BLaER1 treated with 17β-estradiol and CSF1 and Interleukin-3, amounts not matched to agents 10 nM and 100 nM (cell line): Measurements from ENCODE around the gene HAND2.
A peak's percentile ranks its signal among the peaks of the same experiment; 100 is the strongest.

Experiments used
- H3K27ac ChIP-seq, 11 experiments: shearing (Covaris generic); formaldehyde crosslinking; 2 replicates each; pipeline ENCODE4 v1.8.1; 2022
- H3K27me3 ChIP-seq, 11 experiments: shearing (Covaris generic); formaldehyde crosslinking; 2 replicates each; pipeline ENCODE4 v1.8.1; 2022
- H3K36me3 ChIP-seq, 11 experiments: shearing (Covaris generic); formaldehyde crosslinking; 2 replicates each; pipeline ENCODE4 v1.8.1; 2022
- H3K4me1 ChIP-seq, 10 experiments: shearing (Covaris generic); formaldehyde crosslinking; 2 replicates each; pipeline ENCODE4 v1.8.1; 2022
- H3K4me2 ChIP-seq, 11 experiments: shearing (Covaris generic); formaldehyde crosslinking; 2 replicates each; pipeline ENCODE4 v1.8.1; 2022
- H3K4me3 ChIP-seq, 10 experiments: shearing (Covaris generic); formaldehyde crosslinking; 2 replicates each; pipeline ENCODE4 v1.8.1; 2022
- H3K9ac ChIP-seq, 11 experiments: shearing (Covaris generic); formaldehyde crosslinking; 2 replicates each; pipeline ENCODE4 v1.8.1; 2022
- H3K9me3 ChIP-seq, 11 experiments: shearing (Covaris generic); formaldehyde crosslinking; replicated peaks in 1 of 11; 2 replicates each; pipeline ENCODE4 v1.8.1; 2022
- H4K20me1 ChIP-seq, 11 experiments: shearing (Covaris generic); formaldehyde crosslinking; 2 replicates each; pipeline ENCODE4 v1.8.1; 2022
- Cebpa-rat ChIP-seq, 11 experiments: shearing (Covaris generic); IDR thresholded peaks; 2 replicates each; pipeline ENCODE4 v1.8.1; 2022

Gene HAND2

DNA sequence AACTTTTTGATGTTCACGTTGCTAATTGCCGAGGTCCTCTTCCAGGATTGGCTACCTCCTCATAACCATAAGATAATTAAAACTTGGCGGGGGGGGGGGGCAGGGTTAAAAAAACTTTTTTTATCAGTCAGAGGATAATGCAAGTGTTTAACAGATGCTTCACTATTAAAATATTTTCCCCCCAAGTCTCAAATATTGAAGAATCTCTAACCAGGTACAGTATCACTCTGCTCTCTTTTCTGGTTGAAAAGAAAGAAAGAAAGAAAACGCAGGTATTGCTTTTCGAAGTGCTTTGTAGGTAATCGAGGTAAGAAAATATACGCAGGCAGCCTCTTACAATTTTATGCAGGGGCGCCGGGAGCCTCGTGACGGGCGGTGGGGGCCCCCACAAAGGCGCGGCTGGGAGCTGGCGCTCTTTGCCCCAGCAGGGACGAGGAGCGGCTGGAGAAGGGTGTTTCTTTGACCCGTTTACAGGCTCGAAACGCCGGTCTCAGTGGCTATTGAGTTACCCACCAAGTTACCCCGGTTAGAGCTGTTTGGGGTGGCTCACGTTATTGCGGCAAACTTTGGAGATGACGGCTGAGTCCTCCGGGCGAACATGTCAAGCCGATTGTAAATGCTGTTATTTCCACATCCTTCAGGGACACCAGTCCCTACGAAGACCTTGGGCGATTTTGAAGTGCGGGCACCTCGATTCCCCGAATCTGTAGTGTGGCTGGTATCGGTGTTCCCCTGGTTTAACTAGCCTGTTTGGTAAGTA, 477 bp upstream of the HAND2 start:
- Histone ChIP-seq H3K9me3 (peaks cover 62 to 71% (median 68%) of the 10 kb centered on the region in 11 experiments), H3K27ac (no peak overlapping the region), H3K9ac (no peak overlapping the region), H3K4me3 (no peak overlapping the region; a peak in 1 of 20 replicates), H4K20me1 (no peaks in the 10 kb centered on the region), H3K36me3 (no peaks in the 10 kb centered on the region), H3K4me1 (no peaks in the 10 kb centered on the region), H3K27me3 (peaks cover 35 to 73% (median 47%) of the 10 kb centered on the region in 11 experiments), H3K4me2 (no peak overlapping the region)
- no peak for TF ChIP-seq Cebpa-rat (IDR thresholded peaks at IDR 0.05)

DNA sequence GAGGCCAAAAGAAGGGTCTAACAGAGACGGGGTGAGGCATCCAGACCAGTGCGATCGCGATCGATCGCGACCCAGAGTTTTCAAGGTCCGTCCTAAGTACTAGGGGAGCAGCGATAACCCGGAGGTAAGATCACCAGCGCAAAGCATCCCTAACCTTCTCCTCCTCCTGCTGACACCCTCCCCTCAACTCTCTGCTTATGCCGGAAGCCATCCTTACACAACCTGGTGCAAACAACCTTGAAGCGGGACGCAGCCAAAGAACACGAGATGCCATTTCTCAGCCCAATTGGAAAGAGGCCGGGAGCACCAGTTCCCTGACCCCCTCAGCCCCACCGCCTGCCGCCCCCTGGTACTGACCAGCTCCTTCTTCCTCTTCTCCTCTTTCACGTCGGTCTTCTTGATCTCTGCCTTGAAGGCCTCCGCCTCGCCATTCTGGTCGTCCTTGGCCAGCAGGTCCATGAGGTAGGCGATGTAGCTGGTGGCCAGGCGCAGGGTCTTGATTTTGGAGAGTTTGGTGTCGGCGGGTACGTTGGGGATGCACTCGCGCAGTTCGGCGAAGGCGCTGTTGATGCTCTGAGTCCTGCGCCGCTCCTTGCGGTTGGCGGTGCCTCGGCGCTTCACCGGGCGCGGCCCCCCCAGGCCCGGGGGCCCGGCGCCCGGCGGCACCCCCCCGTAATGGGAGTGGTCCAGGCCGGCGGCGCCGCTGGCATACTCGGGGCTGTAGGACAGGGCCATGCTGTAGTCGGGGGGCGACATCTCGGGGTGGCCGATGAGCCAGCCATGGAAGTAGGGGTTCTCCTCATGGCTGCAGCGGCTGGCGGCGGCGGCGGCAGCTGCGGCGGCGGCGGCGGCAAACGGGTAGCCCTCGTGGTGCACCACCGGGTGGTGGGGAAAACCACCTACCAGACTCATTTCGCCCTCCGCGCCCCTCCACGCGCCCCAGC, 1.4 kb downstream of the HAND2 start:
- Histone ChIP-seq H3K4me1 (no peaks in the 10 kb centered on the region), H3K9ac (no peak overlapping the region), H3K27me3 (peaks cover 40 to 79% (median 55%) of the 10 kb centered on the region in 11 experiments), H3K4me2 (no peak overlapping the region), H4K20me1 (no peaks in the 10 kb centered on the region), H3K36me3 (no peaks in the 10 kb centered on the region), H3K4me3 (peak overlapping the region in 4 of 10 experiments; percentile 14 to 28 (median 22); a peak in 3 of 20 replicates), H3K9me3 (peaks cover 80 to 90% (median 86%) of the 10 kb centered on the region in 11 experiments), H3K27ac (no peak overlapping the region)
- no peak for TF ChIP-seq Cebpa-rat (IDR thresholded peaks at IDR 0.05)

DNA sequence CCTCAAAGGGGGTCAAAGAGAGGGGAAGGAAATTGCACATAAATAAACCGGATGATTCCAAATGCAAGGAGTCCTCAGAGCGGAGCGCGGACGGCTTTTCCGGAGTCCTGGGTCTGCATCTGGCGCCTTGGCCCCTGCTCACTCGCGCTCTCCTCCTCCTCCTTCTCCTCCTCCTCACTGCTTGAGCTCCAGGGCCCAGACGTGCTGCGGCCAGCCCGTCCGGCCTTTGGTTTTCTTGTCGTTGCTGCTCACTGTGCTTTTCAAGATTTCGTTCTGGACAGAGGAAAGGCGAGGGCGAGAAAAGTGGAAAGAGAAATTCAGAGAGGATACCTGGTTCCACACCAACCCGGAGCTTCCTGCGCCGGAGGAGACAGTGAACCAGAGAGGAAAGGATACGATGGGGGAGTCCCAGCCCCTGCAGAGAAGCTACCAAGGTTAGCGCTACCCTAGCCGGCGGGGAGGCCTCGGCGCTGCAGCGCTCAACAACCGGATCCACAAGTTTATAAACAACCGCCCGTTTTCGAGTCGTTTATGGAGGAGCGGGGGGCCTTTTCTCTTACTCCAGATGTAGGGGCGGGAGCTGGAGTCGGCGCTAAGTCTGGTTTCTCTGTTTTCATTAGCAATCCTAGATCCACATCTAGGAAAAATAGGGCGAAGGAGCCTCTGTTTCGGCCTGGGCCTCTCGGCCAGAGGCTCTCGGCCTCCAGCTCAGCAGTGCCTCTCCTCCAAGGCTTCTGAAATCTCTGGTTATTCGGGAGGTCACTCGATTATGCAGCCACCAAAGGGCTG, 2.7 kb downstream of the HAND2 start:
- Histone ChIP-seq H3K4me1 (no peaks in the 10 kb centered on the region), H3K27me3 (peaks cover 40 to 81% (median 55%) of the 10 kb centered on the region in 11 experiments), H3K4me2 (no peak overlapping the region), H3K4me3 (no peak overlapping the region), H3K9ac (no peak overlapping the region), H3K27ac (no peak overlapping the region), H4K20me1 (no peaks in the 10 kb centered on the region), H3K36me3 (0 out of 22 replicates have a peak, but pooled peaks cover 0 to 2% (median 0%) of the 10 kb centered on the region in 11 experiments), H3K9me3 (peaks cover 94 to 100% (median 98%) of the 10 kb centered on the region in 11 experiments)
- no peak for TF ChIP-seq Cebpa-rat (IDR thresholded peaks at IDR 0.05)

GRCh38 chr4:173526724-173527102, 3.3 kb downstream of the HAND2 start:
- H3K36me3 ChIP-seq = 0 out of 22 replicates have a peak, but pooled peaks cover 0 to 3% (median 0%) of the 10 kb centered on the region in 11 experiments
- H4K20me1 ChIP-seq = no peaks in the 10 kb centered on the region
- no peaks in the 10 kb centered on the region for H3K4me1 ChIP-seq
- H3K27ac ChIP-seq = no peak overlapping the region
- H3K9me3 ChIP-seq = peaks cover 98 to 100% (median 99%) of the 10 kb centered on the region in 11 experiments
- H3K4me2 ChIP-seq = no peak overlapping the region
- no peak for TF ChIP-seq Cebpa-rat (IDR thresholded peaks at IDR 0.05)
- no peak overlapping the region for H3K4me3 ChIP-seq
- peaks cover 40 to 80% (median 55%) of the 10 kb centered on the region in 11 experiments for H3K27me3 ChIP-seq
- no peak overlapping the region for H3K9ac ChIP-seq

GRCh38 chr4:173526027-173526482, 4.0 kb downstream of the HAND2 start:
- H3K27ac ChIP-seq = no peak overlapping the region
- TF ChIP-seq Cebpa-rat (IDR thresholded peaks at IDR 0.05) = no peak
- peaks cover 97 to 100% (median 99%) of the 10 kb centered on the region in 11 experiments for H3K9me3 ChIP-seq
- H3K4me3 ChIP-seq = no peak overlapping the region
- H3K27me3 ChIP-seq = peaks cover 40 to 74% (median 55%) of the 10 kb centered on the region in 11 experiments
- H4K20me1 ChIP-seq = no peaks in the 10 kb centered on the region
- H3K4me2 ChIP-seq = no peak overlapping the region
- H3K9ac ChIP-seq = no peak overlapping the region
- 0 out of 22 replicates have a peak, but pooled peaks cover 0 to 3% (median 0%) of the 10 kb centered on the region in 11 experiments for H3K36me3 ChIP-seq
- H3K4me1 ChIP-seq = no peaks in the 10 kb centered on the region

DNA sequence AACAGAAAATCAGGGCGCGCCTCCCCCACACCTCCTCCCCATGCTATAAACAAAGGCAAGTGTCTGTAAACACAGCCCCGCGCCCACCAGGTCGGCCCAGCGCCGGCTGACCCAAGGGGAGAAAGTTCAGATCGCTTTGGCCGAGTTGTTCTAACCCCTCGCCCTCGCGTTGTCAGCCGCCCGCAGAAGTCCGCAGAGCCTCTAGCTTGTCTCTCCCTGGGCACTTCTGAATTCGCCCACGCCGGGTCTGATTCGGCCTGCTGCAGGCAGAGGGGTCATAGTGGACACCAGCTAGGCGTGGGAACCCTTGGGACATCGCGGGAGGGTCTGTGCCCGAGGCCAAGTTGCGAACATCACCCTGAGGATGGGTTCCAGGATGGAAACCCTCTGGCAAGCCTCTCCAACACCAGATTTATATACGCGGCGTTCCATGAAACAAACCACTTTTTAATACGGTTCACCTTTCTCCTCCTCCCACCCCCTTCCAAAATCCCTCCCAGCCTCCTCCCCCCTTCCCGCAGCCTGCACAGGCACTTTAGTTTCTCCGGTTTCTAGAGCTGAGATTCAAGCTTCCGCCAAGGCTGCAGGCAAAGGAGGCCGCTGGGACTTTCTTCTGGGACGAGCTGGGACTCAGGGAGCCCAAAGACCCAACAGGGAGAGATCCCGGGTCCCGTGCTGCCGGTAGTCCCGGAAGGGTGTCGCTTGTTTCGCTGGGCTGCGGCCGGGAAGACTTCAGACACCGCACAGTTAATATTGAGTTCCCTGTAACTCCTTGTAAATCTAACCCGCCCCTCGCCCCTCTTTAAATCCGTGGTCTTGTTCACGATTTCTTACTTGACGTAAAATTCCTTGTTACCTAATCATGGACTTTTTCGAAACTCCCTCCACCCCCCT, 4.7 kb downstream of the HAND2 start:
- Histone ChIP-seq H3K9me3 (peaks cover 90 to 96% (median 94%) of the 10 kb centered on the region in 11 experiments), H4K20me1 (no peaks in the 10 kb centered on the region), H3K27me3 (peaks cover 40 to 67% (median 53%) of the 10 kb centered on the region in 11 experiments), H3K4me2 (no peak overlapping the region), H3K36me3 (0 out of 22 replicates have a peak, but pooled peaks cover 0 to 3% (median 0%) of the 10 kb centered on the region in 11 experiments), H3K9ac (no peak overlapping the region), H3K4me3 (no peak overlapping the region), H3K4me1 (no peaks in the 10 kb centered on the region; a peak in 1 of 20 replicates), H3K27ac (no peak overlapping the region)
- no peak for TF ChIP-seq Cebpa-rat (IDR thresholded peaks at IDR 0.05)

- peaks cover 40 to 63% (median 55%) of the 10 kb centered on the region in 11 experiments for H3K27me3 ChIP-seq
- no peak overlapping the region for H3K4me2 ChIP-seq
These were observed 5.6 kb downstream of the HAND2 start for GRCh38 chr4:173524218-173525117.

More at GRCh38 chr4:173524218-173525117, 5.6 kb downstream of the HAND2 start:
- TF ChIP-seq Cebpa-rat (IDR thresholded peaks at IDR 0.05) = no peak
- H3K4me1 ChIP-seq = no peaks in the 10 kb centered on the region; a peak in 2 of 20 replicates
- H4K20me1 ChIP-seq = no peaks in the 10 kb centered on the region
- peaks cover 82 to 91% (median 89%) of the 10 kb centered on the region in 11 experiments for H3K9me3 ChIP-seq
- H3K4me3 ChIP-seq = no peak overlapping the region
- no peak overlapping the region for H3K9ac ChIP-seq
- no peak overlapping the region for H3K27ac ChIP-seq
- 0 out of 22 replicates have a peak, but pooled peaks cover 0 to 3% (median 0%) of the 10 kb centered on the region in 11 experiments for H3K36me3 ChIP-seq
